ENCODE data around the gene TEX36.
"Not testable (repeated sequence)": the region's sequence is repeated elsewhere in the genome, so short reads cannot be mapped to it uniquely, and the experiment has no call there.

The TEX36 gene

GRCh38 chr10:125628104-125629049 is 54.6 kb downstream of the TEX36 start:
- DNase-seq: no peak

- DNase-seq: no peak
These were observed 55.3 kb downstream of the TEX36 start for GRCh38 chr10:125627646-125628045.

DNA sequence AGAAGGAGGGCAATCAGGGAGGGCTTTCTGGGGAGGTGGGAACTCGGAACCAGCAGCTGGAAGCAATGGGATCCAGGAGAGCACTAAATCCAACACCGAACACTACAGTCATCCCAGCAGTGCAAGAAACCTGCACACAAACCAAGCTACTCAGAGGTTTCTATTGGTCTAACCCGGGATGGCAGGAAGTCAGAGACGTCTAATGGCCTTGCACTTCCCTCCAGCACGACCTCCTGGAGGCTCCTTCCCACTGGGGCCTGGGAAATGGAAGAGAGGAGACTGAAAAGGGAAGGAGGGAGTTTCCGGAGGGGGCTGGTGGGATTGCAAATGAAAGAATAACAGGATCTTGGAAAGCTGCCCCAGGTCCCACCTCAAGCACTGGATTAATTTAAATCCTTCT is 56.3 kb downstream of the TEX36 start:
- no peak for DNase-seq

DNA sequence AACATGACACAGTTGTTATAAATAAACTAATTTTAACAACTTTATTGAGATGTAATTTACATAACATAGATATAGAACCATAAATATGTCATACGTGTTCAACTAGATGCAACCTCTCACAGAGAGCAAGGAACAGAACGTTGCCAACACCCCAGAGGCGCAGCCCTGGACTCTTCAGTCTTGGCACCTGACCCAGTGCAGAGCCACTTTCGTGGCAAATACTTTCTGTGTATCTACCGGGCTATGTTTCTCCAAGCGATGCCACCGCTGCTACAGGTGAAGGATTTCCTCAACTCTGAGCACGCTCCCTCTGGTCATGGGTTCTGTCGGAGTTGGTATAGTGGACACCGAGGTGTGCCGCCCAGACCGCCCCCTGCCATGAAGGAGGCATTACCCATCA is 57.4 kb downstream of the TEX36 start:
- no peak for DNase-seq

- no peak for DNase-seq
These were observed 58.2 kb downstream of the TEX36 start for GRCh38 chr10:125624800-125625199.

DNA sequence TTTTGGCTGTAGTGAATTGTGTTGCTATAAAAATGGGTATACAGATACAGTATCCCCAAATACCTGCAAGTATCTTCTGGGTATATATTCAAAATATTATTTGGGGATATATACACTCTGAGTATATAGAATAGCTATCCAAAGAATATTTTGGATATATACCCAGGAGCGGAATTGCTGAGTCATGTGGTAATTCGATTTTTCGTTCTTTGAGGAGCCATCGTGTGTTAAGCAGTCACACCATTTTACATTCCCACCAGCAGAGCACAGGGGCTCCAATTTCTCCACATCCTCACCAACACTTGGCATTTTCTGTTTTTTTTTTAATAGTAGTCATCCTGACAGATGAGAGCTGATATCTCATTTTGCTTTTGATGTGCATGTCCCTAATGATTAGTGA is 61.9 kb downstream of the TEX36 start:
- no peak for DNase-seq

DNA sequence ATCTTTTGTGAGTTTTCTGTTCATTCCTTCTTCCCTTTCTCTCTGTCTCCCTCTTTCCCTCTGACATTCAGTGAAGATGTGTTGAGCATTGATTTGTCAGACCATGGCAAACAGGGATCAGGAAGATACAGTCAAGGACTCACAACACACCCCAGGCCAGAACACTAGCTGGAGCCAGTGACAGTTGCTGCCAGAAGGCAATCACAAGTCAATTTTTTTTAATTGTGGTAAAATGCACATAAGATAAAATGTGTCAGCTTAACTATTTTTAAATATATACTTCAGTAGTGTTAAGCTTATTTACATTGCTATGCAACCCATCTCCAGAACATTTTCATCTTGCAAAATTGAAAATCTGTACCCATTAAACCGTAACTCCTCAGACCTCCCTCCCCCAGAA is 62.6 kb downstream of the TEX36 start:
- DNase-seq: no peak

DNA sequence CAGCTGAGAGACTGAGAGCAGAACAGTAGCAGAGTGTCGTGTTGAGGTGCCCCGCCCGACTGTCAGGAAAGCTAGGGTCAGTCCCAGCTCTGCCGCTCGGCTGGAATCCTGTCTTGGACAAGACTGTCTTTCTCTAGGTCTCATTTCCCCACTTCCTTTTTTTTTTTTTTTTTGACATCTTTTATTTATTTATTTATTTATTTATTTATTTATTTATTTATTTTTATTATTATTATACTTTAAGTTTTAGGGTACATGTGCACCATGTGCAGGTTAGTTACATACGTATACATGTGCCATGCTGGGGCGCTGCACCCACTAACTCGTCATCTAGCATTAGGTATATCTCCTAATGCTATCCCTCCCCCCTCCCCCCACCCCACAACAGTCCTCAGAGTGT is 69.9 kb downstream of the TEX36 start:
- DNase-seq: not testable (repeated sequence)

- DNase-seq: no peak
These were observed 71.2 kb downstream of the TEX36 start for GRCh38 chr10:125611756-125612155.

DNA sequence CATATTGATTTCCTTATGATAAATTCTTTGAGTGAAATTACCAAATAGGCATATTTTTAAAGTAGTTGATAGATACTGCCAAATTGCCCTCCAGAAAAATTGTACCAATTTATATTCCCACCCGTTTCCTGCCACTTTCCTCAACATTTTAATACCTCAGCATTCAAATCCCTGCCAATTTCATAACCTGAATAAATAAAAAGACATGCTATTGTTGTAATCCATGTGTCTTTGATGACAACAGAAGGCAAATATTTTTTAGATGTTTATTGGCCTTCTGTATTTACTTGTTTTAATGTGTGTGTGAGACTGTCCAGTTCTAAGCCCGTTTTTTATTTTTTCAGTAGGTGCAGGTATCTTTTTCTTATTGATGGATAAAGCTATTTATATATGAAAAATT is 71.7 kb downstream of the TEX36 start:
- no peak for DNase-seq

- no peak for DNase-seq
These were observed 73.1 kb downstream of the TEX36 start for GRCh38 chr10:125609859-125610258.

- no peak for DNase-seq
These were observed 74.5 kb downstream of the TEX36 start for GRCh38 chr10:125608474-125608873.

- no peak for DNase-seq
These were observed 75.2 kb downstream of the TEX36 start for GRCh38 chr10:125607689-125608290.

- no peak for DNase-seq
These were observed 76.5 kb downstream of the TEX36 start for GRCh38 chr10:125606414-125607010.

Data from activated CD8-positive, alpha-beta memory T cell treated with anti-CD3 and anti-CD28 coated beads, Interleukin-2, amount 50 U/mL, for 4 hours (primary cell).